PFSK-1 (cell line): ENCODE data around the gene MSI2.

ENCODE experiments used
- POLR2AphosphoS5 ChIP-seq: IDR thresholded peaks from 2 replicates; pipeline ENCODE4 v1.6.1; 2012; ENCODE audit warnings: low read depth, mild to moderate bottlenecking, control low read depth, low read length, moderate library complexity
- SIN3A ChIP-seq: IDR thresholded peaks from 2 replicates; pipeline ENCODE4 v1.6.1; 2012; ENCODE audit warnings: mild to moderate bottlenecking, low read length, moderate library complexity, borderline replicate concordance; ENCODE audit not compliant: insufficient read depth
- TAF1 ChIP-seq: IDR thresholded peaks from 2 replicates; pipeline ENCODE4 v1.6.1; 2012; ENCODE audit warnings: low read length, control low read depth, borderline replicate concordance; ENCODE audit not compliant: insufficient read depth

DNA sequence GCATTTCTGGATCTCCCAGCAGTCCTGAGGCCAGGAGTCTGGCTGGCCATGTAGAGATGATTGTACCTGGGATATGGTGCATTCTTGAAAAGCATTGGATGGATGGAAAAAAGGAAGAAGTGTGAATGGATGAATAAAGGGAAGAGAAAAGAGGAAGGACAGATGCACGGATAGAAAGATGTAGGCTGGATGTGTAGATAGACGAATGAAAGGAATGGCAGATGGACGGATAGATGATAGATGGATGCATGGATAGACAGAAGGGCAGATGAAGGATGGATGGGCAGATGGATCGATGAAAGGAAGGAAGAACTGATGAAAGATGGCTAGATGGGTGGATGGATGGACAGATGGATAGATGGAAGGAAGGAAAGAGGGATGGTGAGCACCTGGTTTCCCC lies 210.9 kb downstream of the MSI2 start:
- TF ChIP-seq SIN3A (no peak), POLR2AphosphoS5 (no peak), TAF1 (no peak)
